ENCODE measurements around the gene PHF24.

DNA sequence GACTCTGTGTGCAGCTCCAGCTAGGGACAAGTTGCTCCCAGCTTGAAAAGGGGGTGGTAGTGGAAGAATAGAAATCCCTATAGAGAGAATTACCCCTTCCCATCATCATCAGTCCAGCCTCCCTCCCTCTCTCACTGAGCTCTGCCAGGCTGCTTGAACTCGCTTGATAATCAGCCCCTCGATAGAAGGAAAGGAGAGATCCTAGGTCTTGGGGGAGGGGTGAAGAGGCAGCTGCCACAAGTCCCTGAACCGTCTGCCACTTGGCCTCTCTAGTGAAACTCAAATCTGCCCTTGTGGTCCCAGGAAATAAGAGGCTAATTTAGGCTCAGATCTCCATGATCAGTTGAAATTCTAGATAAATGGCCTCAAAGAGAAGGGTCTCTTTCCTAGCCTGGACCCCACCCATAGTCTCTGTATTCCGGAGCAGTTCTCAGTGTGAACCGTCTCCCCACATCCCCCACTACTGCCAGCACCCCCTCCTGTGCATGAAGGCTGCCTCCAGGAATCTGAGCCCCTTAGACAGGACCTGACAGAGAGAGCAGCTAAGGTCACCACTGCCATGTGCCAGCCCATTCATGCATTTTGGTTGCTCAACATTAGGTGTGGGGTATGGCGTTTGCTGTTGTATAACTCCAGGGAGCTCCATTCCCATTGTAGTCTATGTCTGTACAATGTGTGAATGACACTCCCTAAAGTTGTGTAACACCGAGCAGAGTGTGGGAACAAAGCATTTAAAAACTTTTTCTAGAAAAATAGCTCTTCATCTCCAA lies 37.0 kb downstream of the PHF24 start:
- TF ChIP-seq, protein P1, sequence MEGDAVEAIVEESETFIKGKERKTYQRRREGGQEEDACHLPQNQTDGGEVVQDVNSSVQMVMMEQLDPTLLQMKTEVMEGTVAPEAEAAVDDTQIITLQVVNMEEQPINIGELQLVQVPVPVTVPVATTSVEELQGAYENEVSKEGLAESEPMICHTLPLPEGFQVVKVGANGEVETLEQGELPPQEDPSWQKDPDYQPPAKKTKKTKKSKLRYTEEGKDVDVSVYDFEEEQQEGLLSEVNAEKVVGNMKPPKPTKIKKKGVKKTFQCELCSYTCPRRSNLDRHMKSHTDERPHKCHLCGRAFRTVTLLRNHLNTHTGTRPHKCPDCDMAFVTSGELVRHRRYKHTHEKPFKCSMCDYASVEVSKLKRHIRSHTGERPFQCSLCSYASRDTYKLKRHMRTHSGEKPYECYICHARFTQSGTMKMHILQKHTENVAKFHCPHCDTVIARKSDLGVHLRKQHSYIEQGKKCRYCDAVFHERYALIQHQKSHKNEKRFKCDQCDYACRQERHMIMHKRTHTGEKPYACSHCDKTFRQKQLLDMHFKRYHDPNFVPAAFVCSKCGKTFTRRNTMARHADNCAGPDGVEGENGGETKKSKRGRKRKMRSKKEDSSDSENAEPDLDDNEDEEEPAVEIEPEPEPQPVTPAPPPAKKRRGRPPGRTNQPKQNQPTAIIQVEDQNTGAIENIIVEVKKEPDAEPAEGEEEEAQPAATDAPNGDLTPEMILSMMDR (IDR thresholded peaks at IDR 0.05 in 4 of 5, conservative IDR thresholded peaks at IDR 0.05 in 1 of 5), result no peak
- TF ChIP-seq POLR2A (IDR thresholded peaks at IDR 0.05), result no peak

Measured in gastrocnemius medialis (tissue), 4 donors.